SHP77 treated with DMSO at 0.1 percent for 48 hours (cell line): ENCODE measurements around the gene CYFIP1.
"Not testable (repeated sequence)": the region's sequence is repeated elsewhere in the genome, so short reads cannot be mapped to it uniquely, and the experiment has no call there.

ENCODE experiments used
- DNase-seq: peaks from one replicate; lab custom pipeline; 2025; lab: John Stamatoyannopoulos, UW

Gene CYFIP1

DNA sequence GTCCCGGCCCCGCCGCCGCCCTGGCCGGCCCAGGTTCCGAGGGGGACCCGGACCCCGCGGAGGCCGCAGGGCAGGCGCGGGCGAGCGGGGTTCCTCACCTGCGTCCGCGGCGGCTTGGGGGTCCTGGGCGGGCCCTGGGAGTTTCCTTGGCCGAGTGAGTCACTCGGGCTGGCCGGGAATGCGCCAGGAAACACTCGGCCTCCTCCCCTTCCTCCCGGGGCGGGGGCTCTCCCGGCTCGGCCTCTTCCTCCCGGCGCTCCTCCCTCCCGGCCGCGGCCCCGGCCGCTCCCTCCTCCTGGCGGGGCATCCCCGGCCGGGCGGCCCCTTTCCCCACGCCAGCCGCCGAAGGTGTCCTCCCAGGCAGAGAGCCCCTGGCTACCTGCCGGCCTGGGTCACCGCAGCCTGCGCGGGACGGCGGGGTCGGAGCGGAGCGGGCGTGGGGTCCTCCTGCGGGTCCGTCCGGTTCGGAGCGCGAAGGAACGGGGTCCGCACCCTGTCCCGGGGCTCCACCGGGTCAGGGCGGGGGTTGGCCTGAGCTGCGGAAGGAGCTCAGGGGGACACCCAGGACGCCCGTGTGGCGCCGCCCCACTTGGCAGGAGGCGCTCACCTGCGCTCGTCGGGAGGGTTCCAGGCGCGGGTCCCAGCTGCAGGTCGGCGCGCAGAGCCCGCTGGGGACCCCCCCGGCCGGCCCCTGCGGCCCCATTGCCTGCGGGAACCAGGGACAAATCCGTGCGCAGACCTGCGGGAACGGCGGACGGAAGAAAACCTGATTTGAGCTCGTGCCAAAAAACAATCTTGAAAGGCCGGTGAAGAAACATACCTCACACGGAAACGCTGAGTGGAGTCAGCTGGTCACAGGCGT lies at the start of gene CYFIP1:
TSS of gene CYFIP1 (minus strand) at position 180 of the 862 bp plus-strand sequence. CDS start 33,083 bp downstream, outside the sequence.
- peak; percentile 27 for DNase-seq

DNA sequence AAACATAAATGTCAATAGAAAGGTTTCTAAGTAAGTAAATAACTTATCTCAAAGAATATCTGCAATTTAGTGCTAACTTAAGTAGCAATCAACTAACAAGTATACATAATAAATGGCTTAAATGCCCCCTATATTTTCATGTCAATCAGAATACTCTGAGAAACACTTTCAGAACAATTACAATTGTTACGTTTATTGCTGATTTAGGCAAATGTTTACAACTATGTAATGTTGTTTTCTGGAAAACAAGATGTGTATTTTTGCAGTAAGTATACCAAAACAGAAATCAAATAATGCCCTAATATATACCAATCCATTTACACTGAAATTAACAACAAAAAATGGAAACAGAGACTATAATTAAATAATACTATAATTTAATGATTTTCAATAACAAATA lies 46.0 kb upstream of the CYFIP1 start:
- no peak for DNase-seq

DNA sequence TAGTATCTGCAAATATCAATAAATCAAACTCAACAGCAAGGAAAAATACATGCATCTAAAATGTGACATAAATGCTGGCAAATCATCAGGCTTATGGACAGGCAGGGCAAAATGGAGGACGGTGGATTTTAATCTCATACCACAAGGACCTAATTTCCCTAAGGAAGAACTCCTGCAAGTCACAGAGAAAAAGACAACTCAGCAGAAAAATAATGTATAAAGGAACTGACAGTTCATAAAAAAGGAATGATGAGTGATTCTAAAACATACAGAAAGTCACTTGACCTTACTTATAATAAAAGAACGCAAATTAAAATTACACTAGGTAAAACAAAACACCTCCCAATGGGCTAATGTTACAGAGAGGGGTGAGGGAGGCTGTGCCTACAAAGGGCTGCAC lies 42.0 kb upstream of the CYFIP1 start:
- no peak for DNase-seq

- no peak for DNase-seq
Measured at GRCh38 chr15:23014394-23015000, 34.3 kb upstream of the CYFIP1 start.

GRCh38 chr15:23013681-23014080 lies 33.5 kb upstream of the CYFIP1 start:
- no peak for DNase-seq

DNA sequence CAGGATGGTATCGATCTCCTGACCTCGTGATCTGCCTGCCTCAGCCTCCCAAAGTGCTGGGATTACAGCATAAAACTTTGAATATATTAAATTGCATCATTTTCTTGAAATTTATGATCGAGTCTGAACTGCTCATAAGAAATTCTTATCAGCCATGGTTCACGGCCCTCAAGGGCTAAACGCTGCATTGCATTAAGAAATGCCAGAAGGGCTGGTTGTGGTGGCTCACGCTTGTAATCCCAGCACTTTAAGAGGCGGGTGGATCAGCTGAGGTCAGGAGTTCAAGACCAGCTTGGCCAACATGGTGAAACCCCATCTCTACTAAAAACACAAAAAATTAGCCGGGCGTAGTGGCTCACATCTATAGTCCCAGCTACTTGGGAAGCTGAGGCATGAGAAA lies 32.4 kb upstream of the CYFIP1 start:
- DNase-seq: not testable (repeated sequence)

DNA sequence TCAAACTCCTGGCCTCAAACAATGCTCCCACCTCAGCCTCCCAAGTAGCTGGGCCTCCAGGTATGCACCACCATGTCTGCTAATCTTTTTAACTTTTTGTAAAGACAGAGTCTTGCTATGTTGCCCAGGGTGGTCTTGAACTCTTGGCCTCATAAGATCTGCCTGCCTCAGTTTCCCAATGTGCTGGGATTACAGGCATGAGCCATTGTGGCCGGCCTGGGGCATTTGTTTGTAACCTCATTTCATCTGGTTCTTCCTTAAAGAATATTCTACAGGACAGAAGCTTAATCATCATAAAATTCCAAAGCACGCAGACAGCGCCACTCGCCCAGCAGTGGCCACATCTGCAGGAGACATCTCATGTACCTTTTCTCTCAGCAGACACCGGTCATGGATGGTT lies 23.6 kb upstream of the CYFIP1 start:
- no peak for DNase-seq

DNA sequence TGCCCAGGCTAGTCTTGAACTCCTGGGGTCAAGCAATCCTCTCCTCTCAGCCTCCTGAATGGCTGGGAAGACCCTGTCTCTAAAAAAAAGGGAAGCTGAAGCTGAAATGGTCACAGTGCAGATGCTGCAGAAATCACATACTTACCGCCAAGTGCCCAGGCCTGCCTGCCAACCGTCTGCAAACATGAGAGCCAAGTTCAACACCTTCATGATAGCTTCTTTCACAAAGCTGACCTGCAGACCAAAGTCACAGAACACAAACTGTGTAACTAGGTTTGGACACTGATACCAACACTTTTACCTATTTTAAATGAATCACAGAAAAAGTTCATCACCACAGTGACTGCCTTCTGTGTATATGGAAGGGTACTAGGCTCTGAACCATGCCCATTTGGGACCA lies 22.8 kb upstream of the CYFIP1 start:
- no peak for DNase-seq

DNA sequence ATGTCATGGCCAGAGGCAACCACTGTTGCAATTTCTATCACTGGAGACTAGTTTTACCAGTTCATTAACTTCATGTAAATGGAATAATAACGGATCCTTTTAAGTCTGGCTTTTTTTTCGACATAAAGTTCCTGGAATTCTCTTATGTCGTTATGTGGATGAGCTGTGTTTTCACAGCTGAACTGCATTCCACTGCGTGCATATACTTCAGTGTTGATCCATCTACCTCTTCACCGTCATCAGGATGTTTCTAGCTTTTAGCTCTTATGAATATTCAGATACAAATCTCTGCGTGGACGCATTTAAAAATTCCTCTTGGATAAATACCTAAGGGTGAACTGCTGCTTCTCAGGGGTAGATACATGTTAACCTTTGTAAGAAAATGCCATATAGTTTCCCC lies 15.6 kb upstream of the CYFIP1 start:
- no peak for DNase-seq

DNA sequence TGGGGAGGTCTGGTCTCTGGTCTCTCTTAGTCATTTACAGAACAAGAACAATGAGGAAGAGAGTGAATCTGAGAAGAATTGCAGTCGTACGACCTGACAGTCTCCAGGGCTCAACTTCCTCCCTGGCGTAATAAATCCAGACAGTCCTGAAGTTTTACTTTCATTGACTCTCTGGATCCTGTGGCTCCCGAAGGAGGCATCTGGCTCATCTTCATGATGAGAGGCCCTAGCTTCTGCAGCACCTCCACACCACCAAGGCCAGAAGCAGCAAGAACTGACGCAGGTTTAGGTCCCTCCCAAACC lies 11.8 kb upstream of the CYFIP1 start:
- no peak for DNase-seq

- no peak for DNase-seq
Measured at GRCh38 chr15:22989576-22990477, 9.7 kb upstream of the CYFIP1 start.

GRCh38 chr15:22988811-22989210 lies 8.6 kb upstream of the CYFIP1 start:
- DNase-seq: no peak

DNA sequence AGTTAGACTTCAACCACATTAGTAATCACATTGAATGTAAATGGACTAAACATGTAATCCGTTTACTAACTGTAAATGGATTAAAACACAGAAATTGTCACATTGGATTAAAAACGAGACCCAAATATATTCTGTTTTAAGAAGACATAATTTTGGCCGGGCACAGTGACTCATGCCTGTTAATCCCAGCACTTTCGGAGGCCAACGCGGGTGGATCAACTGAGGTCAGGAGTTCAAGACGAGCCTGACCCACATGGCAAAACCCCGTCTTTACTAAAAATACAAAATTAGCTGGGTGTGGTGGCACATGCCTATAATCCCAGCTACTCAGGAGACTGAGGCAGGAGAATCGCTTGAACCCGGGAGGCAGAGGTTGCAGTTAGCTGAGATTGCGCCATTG lies 1.8 kb upstream of the CYFIP1 start:
- not testable (repeated sequence) for DNase-seq

- DNase-seq: no peak
Measured at GRCh38 chr15:22981051-22981840, 1.1 kb upstream of the CYFIP1 start.

- no peak for DNase-seq
Measured at GRCh38 chr15:22979238-22980188, 655 bp downstream of the CYFIP1 start.

DNA sequence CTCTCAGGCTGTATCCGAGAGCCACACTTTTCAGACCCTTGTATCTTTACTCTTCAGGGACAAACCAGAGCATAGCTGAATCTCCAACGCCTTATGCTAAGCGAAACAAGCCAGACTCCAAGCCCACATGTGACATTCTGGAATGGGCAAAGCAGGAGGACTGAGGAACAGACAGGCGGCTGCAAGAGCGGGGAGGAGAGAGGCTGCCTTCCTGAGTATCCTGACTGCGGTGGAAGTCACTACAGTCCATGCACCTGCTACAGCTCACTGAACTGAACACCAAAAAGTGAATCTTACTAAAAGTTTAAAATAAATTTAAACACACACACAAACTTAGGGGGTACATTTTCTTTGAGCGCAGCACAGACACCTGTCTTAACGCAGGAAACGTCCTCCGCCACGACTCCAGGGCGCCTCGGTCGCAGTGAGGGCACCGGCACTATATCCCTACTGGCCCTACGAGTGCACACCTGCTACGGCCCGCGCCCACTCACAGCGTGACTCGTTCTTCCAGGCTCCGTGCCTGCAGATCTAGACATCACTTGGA lies 1.4 kb downstream of the CYFIP1 start:
- DNase-seq: no peak

DNA sequence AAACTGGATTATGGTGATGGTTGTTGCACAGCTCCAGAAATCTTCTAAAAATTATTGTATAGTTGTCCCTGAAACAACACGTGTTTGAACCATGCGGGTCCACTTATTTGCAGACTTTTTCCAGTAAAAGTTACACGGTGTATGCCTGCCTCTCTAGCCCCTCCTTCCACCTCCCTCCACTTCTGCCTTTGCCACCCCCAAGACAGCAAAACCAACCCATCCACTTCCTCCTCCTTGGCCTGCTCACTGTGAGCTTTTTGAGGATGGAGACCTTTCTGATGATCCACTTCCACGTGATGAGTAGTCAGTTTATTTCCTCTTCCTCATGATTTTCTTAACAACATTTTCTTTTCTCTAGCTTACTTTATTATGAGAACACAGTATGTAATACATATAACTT lies 5.4 kb downstream of the CYFIP1 start:
- no peak for DNase-seq

GRCh38 chr15:22973987-22974386 lies 6.2 kb downstream of the CYFIP1 start:
- DNase-seq: no peak

DNA sequence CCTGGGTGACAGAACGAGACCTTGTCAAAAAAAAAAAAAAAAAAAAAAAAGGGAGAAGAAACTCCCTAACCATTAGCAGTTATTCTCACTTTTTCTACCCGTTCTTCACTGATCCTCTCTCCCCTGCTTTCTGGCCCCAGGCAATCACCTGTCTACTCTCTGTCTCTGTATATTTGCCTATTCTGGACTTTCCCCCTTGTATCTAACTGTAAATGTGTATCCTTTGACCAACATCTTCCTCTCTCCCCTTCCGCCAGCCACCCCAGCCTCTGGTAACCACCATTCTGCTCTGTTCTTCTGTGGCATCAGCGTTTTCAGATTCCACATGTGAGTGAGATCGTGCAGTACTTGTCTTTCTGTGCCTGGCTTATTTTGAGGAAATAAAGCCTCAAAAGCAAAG lies 6.9 kb downstream of the CYFIP1 start:
- no peak for DNase-seq

- no peak for DNase-seq
Measured at GRCh38 chr15:22969489-22969888, 10.7 kb downstream of the CYFIP1 start.
